Measurements from ENCODE around the gene OSBP2.
A peak's percentile ranks its signal among the peaks of the same experiment; 100 is the strongest.

Gene OSBP2

DNA sequence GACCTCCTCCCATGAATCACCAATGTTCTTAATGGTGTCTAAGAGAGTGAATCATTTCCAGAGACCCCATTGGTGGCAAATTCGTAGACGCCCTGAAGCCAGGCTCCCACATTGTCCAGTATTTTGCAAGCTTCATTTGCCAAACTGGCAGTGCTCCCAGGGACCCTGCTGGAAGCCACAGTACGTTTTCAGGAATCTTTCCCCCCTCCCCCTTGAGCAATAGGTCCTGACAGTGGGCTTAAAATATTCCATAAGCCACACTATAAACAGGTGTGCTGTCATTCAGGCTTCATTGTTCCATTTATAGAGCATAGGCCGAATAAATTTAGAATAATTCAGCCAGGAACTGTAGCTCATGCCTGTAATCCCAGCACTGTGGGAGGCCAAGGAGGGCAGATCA is 148.6 kb downstream of the OSBP2 start:
- no peak for DNase-seq (ENCODE audit: low spot score)

DNA sequence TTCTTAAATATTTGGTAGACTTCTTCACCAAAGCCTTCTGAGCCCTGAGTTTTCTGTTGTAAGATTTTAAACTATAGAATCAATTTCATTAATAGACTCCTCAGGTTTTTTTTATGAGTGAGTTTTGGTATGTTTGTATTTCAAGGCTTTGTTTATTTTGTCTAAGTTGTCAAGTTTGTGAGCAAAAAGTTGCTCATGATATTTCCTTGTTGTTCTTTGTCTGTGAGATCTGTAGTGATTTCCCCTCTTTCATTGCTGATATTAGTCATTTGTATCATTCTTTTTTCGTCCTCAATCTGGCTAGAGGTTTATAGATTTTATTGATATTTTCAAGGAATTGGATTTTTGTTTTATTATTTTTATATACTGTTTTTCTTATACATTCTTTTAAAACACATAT is 152.9 kb downstream of the OSBP2 start:
- DNase-seq (ENCODE audit: low spot score): no peak

DNA sequence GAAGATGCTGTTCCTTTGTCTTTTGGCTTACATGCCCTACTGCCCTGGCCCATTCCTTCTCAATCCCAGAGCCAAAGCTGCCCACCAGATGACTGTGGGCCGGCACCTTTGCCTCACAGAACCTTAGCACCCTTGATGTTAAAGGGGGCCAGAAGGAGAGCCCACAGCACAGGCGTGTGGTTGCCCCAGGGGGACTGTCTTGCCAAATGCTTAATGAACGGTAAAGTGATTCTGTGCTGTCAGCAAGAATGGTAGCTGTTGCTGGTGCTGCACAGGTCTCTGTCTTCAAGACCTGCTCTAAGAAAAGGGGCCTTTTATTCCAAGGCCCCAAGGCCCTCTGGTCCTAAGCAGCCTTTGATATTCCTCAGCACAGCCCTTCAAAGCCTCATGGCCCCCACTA is 160.6 kb downstream of the OSBP2 start:
- peak; percentile 11 for DNase-seq (ENCODE audit: low spot score)

DNA sequence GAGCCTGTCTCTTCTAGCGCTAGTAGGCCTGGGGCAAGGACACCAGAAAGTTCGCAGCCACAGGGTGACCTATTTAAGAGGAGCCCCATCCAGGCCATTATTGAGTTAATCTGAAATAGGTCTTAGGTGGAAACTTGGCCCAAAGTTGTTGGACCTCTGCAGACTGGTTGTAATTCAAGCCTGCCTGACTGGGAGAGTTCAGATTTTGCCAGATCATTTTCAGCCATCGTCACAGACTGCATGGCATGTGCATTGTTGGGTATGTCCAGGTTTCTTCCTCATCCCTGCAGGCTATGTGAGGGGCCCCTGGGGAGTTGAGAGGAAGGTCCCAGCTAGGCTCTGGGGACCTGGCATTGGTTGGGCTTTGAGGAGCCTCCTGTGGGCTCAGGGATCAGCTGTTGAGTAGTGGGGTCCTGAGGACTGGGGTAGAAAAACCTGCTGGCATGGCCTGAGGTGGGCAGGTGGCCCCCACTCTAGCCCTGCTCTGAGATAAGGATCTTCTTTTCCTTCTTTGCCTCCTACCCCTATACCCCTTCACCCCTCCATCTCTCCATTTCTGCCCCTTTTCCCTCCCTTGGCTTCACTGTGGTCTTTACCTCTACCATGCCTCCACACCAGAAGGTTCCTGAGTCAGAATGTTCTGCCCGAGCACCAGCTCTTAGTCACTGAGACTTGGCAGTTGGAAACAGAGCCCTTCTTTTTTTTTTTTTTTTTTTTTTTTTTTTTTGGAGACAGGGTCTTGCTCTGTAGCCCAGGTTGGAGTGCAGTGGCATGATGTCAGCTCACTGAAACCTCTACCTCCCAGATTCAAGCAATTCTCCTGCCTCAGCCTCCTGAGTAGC is 161.2 kb downstream of the OSBP2 start:
- DNase-seq (ENCODE audit: low spot score): peak; percentile 18

DNA sequence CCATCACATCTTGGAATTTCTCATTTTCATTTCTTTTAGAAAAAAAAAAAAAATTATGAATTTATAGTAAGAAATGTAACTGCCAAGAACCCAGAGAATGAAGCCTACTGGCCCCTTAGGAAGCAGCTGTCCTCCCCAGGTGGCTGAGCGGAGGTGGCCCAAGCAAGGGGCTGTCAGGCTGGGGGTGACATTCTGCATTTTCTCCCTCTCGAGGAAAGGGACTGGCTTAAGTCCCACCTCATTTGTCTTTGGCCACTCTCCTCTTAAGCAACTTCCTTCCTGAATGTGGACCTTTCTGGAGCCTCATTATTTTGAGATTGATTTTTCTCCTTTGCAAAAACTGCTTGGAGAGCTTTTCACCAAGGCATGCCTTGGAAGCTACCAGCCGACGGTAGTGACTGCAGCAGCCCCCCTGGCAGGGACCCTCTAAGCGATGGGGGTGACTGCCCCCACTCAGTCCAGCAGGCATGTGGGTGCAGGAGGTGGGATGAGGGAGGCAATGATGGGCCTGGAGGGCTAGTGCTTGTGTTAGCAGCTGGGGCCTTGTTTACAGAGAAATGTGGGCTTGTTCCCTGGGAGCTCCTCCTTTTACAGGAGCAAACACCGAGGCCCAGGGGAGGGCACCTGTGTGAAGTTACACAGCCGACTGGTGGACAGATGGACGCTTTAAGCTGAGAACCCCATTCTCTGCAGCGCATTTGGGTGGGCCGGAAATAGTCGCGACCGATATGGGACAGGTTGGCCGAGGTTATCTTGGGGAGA is 162.2 kb downstream of the OSBP2 start:
- peak; percentile 11 for DNase-seq (ENCODE audit: low spot score)

DNA sequence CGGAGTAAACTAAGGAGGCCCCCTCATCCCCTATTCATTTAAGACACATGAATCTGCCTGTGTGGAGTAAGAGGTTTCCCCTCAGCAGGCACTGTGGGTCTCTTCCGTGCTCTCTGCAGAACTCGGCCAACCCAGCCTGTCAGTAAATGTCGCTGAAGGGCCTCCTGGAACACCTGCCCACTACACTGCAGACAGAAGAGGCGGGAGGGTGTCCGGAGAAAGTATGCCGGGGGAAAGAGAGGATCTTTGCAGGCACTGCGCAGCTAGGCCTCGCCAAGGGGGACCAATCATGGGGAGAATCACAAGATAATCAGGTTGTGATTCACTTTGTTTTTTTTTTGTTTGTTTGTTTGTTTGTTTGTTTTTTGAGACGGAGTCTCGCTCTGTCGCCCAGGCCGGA is 163.1 kb downstream of the OSBP2 start:
- DNase-seq (ENCODE audit: low spot score): peak; percentile 17

DNA sequence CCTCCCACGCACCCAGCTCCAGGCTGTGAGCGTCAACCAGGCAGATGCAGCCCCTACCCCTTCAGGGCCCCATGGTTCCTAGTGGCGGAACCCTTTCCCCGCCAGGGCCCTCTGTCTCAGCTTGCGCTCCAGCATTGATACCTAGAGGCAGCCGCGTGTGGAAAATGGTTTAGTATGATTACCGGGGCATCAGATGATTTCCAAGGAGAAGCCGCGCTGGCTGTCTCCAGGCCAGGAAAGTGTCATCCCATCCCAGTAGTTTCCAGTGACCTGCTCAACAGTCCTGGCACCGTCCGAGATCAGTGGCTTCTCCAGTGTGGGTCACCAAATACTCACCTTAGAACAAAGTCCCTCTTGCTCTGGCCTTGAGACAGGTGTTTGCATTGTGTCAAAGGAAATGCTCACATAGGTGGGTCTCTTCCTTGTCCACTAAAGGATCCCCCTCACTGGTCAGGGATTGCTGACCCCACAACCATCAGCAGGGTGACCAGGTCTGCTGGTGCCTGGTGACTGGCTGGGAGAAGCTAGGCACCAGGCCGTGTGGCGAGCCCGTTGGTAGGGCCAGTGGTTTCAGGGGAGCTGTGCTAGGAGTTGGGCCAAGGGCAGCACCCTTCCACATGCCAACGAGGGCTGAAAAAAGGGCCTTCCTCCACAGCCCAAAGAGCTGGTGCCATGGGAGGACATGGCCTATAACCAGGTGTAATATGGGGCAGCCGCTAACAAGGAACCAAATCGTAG is 164.5 kb downstream of the OSBP2 start:
- DNase-seq (ENCODE audit: low spot score): peak; percentile 9

DNA sequence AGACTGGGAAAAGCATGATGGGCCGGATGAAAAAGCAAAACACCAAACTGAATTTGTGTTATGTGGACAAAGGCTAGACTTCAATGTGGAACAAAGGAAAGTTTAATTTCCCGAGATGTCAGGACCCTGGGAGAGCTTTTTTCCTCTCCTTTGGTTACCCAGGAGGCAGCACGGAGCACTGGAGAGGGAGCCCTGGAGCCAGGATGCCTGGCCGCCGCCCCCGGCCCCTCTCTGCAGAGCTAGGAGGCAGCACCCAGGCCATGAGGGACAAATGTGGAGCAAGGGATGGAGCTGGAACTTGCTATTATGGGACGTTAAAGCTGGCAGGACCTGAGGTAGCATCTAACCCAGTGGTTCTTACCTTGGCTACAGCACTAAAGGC is 165.0 kb downstream of the OSBP2 start:
- peak; percentile 15 for DNase-seq (ENCODE audit: low spot score)

DNA sequence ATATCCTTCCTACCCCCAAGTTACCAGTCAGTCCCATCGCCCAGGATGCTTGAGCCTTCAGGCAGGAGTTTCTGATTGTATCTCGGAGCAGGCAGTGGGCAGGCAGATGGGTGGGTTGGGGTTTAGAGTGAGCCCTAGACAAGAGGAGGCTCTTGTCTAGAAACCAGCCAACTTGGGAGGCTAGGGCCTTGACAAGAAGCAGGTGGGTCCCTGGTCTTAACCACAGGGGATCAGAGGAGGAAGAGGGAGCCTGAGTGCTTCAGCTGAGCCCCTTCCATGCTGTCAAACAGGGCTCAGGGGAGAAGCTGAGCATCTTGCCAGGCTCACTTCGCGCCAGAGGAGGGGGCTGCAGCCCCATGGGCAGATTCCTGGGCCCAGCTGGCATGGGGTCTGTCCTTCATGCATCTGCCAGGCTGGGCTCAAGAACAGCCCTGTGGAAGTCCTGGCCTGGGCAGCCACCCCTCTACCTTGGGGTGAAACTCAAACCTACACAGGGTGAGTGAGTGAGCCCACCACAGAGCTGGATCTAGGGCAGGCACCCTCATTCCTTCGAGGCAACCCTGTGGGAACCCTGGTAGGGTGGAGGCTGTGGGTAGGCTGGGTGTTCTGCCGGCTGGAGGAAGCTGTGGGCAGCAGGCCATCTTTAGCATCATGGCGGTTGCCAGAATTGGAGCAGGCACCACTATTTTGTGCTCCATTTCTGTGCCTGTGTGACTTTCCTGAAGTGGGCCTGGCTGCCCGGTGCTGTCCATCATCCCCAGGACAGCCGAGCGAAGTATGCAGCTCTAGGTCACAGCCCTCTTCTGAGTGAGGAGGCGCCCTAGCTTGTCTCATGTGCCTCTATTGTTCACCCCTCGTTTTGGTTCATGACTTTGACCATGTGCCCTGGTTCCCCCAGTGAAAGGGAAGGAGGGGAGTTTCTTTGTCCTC is 165.8 kb downstream of the OSBP2 start:
- peak; percentile 28 for DNase-seq (ENCODE audit: low spot score)

DNA sequence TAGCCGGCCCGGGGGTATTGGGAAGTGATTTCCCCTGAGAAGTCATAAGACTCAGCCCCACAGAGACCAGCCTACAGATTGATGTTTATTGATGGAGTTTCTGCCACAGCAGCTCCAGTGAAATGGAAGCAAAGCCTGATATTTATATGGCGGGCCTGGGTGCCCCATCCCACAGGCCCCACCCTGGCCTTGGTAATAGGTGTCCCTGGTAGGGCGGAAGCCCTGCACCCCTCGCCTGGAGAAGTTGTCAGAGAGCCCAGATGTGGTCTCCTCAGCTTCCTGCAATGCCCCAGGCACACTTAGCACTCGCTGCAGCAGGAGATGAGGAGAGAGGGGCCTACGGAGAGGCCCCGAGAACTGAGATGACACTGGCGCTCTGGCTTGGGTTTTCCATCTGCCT is 166.5 kb downstream of the OSBP2 start:
- peak; percentile 18 for DNase-seq (ENCODE audit: low spot score)

DNA sequence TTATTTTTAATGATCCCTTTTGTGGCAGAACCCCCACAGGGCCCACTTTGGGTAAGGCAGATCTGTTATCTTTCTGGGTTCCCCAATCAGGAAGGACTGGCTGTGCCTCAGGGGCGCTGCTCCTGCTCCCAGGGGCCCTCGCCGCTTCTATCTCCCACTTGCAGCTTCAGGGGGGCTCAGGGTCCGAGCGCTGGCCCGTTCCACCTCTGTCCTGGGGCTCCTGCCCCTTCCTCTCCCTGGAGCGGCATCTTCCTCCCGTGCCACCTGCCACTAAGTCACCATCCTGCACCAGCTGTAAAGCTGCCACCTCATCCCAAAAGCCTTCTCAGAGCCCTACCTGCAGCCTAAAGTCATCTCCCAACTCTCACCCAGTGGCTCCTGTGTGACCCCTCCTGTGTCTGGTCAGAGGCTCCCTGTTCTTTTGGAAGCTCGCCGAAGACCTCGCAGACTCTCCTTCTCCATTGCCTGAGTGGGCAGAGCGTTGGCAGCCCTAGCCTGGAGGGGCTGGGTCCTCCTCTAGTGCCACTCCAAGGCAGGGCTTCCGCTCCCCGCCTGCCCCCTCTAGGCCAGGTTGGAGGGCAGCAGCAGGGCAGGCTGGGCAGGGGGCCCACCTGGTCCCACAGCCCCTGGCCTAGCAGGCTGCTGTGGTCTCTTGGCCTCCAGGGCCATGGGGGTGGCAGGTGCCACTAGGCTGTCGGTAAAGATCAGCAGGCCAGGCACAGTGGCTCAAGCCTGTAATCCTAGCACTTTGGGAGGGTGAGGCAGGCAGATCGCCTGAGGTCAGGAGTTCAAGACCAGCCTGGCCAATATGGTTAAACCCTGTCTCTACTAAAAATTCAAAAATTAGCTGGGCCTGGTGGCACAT is 167.2 kb downstream of the OSBP2 start:
- DNase-seq (ENCODE audit: low spot score): peak; percentile 23

DNA sequence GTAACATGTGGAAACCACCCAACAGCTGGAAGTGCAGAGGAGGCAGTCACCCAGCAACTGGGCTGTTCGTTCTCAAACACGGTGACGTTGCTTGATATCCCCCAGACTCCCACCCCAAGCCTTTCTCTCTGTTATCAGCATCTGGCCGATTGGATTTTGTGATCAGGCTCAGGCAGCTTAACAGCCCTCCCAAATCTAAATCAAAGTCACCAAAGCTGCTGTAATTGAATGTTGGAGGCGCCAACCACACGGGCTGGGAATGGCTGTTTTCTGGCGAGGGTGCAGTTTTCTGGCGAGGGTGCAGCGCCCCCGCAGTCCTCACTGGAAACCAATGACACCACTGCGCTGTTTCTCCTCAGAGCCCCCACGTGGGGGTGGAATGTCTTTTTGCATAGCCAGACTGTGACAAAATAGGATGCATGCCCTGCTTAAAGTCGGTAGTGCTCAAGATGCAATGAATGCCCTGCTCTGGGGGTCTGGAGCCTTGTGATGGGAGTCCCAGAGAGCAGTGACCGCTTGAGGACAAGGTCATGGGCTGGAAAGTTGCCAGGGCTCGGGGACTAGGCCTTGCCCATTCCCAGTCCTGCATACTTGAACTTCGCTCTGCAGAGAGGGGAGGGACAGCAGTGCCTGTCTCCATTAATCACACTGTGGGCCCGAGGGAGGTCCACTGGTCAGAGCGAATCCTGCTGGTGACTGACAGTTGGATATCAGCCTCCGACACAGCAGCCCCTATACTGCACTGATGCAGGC is 168.6 kb downstream of the OSBP2 start:
- DNase-seq (ENCODE audit: low spot score): peak; percentile 61

DNA sequence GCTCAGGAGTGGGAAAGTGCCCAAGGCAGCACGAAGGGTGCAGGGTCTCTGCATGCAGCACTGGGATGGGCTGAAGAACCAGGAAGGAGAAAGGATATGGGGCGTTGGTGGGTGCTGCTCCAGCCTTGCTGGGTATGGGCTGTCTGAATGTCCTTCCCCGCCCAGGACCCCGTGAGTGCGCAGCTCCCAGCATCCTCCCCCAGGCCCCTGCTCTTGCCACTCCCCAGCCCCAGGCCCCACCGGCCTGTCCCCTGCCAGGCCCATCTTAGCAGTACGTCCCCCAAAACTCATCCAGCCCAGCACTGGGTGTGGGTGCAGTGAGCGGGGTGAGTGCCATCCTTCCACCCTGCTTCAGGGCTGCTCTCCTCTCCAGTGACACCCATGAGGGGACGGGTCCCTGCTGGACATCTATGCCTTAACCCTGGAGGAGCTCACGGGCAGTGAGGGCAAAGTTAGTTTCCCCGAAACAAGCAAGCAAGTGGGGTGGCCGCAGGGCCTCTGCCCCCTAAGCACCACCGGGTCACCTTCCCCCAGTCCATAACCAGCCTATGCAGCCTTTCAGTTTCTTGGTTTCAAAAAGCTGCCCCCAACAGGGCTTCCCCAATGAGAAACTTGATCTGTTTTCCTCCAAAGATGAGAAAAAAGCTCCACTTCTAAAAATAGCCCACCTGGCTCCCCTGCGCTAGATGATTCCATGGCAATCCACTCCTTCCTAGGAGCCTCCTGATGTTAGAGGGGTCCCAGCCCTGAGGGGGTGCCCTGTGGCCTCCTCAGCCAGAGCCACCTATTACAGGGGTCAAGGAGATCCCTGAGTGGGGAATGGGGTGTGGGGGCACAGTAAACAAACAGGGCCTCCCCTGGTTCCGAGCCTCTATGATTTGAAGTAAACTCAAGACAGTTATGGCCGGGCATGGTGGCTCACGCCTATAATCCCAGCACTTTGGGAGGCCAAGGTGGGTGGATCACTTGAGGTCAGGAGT is 170.1 kb downstream of the OSBP2 start:
- DNase-seq (ENCODE audit: low spot score): peak; percentile 28

DNA sequence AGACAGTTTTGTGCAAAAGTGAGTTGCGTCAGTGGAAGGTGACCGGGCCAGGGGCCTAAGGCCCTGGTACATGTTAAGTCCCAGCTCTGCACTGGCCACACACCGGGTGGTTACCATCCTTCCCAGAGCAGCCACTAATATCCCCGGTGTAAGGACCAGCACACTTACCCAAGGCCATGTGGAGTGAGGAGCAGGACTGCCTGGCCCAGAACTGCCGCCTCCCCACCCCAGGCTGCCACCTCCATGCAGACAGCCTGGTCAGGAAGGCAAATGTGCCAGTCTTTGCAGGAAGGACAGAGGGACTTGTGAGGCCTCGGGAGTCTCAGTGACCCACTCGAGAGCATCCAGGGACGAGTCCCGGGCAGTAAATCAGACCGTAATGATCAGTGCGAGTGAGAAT is 171.0 kb downstream of the OSBP2 start:
- DNase-seq (ENCODE audit: low spot score): peak; percentile 17

DNA sequence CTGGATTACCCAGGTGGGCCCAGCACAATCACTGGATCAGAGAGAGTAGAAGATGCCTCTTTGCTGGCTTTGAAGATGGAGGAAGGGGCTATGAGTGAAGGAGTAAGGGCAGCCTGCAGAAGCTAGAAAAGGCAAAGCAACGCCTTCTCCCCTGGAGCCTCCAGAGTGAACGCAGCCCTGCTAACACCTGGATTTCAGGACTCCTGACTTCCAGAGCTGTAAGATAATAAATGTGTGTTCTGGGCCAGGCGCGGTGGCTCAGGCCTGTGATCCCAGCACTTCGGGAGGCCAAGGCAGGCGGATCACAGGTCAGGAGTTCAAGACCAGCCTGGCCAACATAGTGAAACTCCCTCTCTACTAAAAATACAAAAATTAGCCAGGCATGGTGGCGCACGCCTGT is 171.5 kb downstream of the OSBP2 start:
- no peak for DNase-seq (ENCODE audit: low spot score)

DNA sequence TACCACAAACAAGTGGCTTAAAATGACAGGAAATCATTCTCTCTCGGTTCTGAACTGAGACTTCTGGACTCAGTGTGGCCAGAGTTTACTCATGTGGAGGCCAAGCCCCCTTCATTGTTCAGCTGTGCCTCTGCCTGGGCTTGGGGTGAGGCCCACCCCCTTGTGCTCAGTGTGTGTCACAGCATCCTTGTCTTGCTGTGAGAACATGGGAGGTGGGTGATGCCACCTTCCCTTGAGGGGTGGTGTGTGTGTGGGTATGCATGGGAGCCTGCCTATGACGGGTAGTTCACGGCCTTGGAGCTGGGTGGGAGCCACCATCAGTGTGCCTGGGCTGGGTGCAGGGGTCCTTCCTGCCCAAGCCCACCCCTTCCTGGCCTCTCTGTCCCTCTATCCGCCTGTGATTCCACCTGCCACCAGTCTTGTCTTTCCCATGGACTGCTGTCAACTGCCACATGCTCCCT is 172.2 kb downstream of the OSBP2 start:
- peak; percentile 34 for DNase-seq (ENCODE audit: low spot score)

DNA sequence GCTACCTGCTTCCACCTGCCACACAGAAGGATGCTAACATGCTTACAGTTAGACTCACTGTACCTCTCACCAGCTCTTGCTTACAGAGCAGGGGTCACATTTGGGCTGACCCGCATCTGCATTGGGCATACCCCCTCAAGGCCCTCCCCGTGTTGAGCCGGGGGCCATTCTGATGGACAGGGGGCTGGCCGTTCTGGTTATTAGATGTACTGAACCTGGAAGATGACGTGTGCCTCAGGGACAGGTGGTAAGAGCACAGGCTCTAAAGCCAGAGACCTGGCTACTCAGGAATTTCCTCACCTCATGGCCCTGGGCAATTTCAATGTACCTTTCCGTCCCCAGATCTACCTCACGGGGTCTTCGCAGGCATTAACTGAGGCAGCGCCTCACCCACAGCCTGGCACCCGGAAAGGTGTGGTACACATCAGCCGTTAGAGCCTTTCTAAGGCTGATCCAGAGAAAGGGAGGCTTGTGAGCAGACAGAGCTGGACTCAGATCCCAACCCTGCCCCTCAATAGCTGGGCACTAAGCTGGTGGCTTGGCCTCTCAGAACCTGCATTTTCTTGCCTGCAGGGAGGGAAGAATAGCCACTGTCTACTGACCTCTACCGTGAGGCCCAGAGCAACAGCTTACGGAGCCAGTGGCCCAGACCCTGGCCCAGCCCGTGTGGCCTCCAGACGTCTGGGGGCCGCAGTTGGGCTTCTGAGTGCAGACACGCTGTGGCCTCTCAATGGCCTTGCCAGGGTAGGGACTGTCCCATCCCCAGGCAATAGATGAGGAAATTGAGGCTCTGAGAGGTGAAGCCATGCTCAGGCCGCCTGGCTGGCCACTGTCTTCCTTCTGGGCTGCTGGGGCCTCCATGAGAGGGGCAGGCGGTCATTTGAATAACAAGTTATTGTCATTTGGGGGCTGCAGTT is 173.3 kb downstream of the OSBP2 start:
- peak; percentile 23 for DNase-seq (ENCODE audit: low spot score)
